Natural killer cell (primary cell): ENCODE measurements around the gene RRP1. TPM values are rescaled to one million over a fixed set of nuclear protein-coding genes. Genes with fewer than 3 reads are reported as not detected.

Experiments
- ATAC-seq, 3 donors: fragments of 150-1000 bp in 2 of 3; fragments of 200-7000 bp in 1 of 3; cut with Tn5 transposase; 1 replicate in 1 of 3; 2 replicates in 2 of 3; pipeline ENCODE4 v1.10.0; 2021; ENCODE audit warnings: mild to moderate bottlenecking in 2 of 3, moderate library complexity in 2 of 3
- DNase-seq, 2 donors: peaks; one replicate each; pipeline versions ENCODE4 v3.0.0 to v3.0.0-alpha.2; 2013 to 2021; ENCODE audit warnings: mixed read lengths in 1 of 2
- H3K27ac ChIP-seq: one replicate; pipeline ENCODE4 v1.5.1; 2013; ENCODE audit warnings: mild to moderate bottlenecking, low read length
- H3K27me3 ChIP-seq: one replicate; pipeline ENCODE4 v1.6.1; 2013; ENCODE audit warnings: low read length; ENCODE audit not compliant: control insufficient read depth, insufficient read depth
- H3K36me3 ChIP-seq: one replicate; pipeline ENCODE4 v1.6.1; 2013; ENCODE audit warnings: low read length; ENCODE audit not compliant: control insufficient read depth, insufficient read depth
- H3K4me1 ChIP-seq: one replicate; pipeline ENCODE4 v1.6.1; 2013; ENCODE audit warnings: low read length; ENCODE audit not compliant: control insufficient read depth, insufficient read depth
- H3K4me3 ChIP-seq: one replicate; pipeline ENCODE4 v1.5.1; 2013; ENCODE audit warnings: low read length
- H3K9me3 ChIP-seq: one replicate; pipeline ENCODE4 v1.6.1; 2013; ENCODE audit warnings: low read length; ENCODE audit not compliant: control insufficient read depth, insufficient read depth
- H3K27ac Mint-ChIP-seq, 2 donors: one replicate each; pipeline ENCODE4 v1.8.0; 2022; ENCODE audit warnings: mild to moderate bottlenecking in 2 of 2, mixed read lengths in 2 of 2, moderate library complexity in 1 of 2
- H3K27me3 Mint-ChIP-seq, 2 donors: one replicate each; pipeline ENCODE4 v1.8.0; 2022; ENCODE audit warnings: low read depth in 2 of 2, mixed read lengths in 2 of 2
- H3K36me3 Mint-ChIP-seq: one replicate; pipeline ENCODE4 v1.8.0; 2022; ENCODE audit warnings: mixed read lengths
- H3K4me1 Mint-ChIP-seq, 2 donors: one replicate each; pipeline ENCODE4 v1.8.0; 2022; ENCODE audit warnings: mixed read lengths in 2 of 2
- H3K4me3 Mint-ChIP-seq: one replicate; pipeline ENCODE4 v1.8.0; 2022; ENCODE audit warnings: mild to moderate bottlenecking, moderate library complexity, mixed read lengths
- H3K9me3 Mint-ChIP-seq, 2 donors: one replicate each; pipeline ENCODE4 v1.8.0; 2022; ENCODE audit warnings: mixed read lengths in 2 of 2
- CTCF ChIP-seq: fragments of 200-600 bp; IDR thresholded peaks from one replicate; pipeline ENCODE4 v1.8.0; 2022; ENCODE audit warnings: antibody characterized with exemption
- WGBS: methylation state at CpG from one replicate; pipeline ENCODE4 v1.1.7; 2013; ENCODE audit warnings: missing lambda C conversion rate; ENCODE audit not compliant: insufficient coverage; 5-methylcytosine and 5-hydroxymethylcytosine counted together
- intact Hi-C: fragments of 100-400 bp; cut with micrococcal nuclease; formaldehyde crosslinking; loops from one replicate; pipeline ENCODE4 v1.14.2; 2022
- total RNA-seq, 4 donors: library from RNA; stranded (reverse); fragments of 120-200 nt in 1 of 4; gene quantifications; one replicate each; pipeline versions ENCODE4 v1.2.3 to v1.2.4, GENCODE V29; 2013 to 2022

The RRP1 gene
- total RNA-seq, 3 donors from 2014 or later (not counting 1 experiment from before 2014, with no cell fraction given), result 15.7 to 24.6 (median 23.7) TPM

DNA sequence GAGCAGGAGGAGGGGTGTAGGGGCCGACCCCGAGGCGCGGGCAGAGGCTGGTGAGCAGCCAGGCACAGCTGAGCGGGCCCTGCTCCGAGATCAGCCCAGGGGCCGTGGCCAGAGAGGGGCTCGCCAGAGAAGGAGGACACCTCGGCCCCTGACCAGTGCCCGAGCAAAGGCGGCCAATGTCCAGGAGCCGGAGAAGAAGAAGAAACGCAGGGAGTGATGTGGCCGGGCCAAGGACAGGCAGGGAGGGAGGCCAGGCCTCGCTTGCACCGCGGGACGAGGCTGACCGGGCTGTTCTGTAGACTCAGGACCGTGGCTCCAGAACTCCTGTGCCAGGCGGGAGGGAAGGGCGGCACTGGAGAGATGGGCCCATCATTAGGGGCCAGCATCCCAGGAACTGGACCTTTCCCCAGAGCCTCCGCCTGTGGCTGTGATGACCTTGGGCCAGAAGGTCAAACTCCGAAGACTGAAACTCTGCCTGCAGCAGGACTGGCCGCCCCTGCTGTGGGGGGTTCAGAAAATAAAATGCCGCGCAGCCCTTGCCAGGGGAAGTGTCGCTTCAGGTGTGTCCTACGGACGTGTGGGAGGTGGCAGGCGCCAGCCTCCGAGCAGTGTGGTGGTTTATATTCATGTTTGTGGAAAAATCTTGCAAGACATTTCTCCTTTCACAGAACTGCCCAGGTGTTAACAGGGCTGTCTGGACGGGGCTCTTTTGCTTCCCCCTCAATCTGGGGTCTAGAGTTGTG lies 14.4 kb downstream of the RRP1 start:
- H3K4me3 Mint-ChIP-seq, result no peak overlapping the region
- Histone ChIP-seq H3K27ac (no peak overlapping the region), H3K4me1 (peaks cover 28% of the 10 kb centered on the region), H3K4me3 (no peak overlapping the region), H3K9me3 (no peaks in the 10 kb centered on the region), H3K27me3 (no peaks in the 10 kb centered on the region), H3K36me3 (peaks cover 43% of the 10 kb centered on the region)
- no peak overlapping the region for H3K27ac Mint-ChIP-seq
- no peak for ATAC-seq
- no peaks in the 10 kb centered on the region for H3K27me3 Mint-ChIP-seq
- TF ChIP-seq CTCF, result no peak
- no peaks in the 10 kb centered on the region for H3K36me3 Mint-ChIP-seq
- 92% methylated on average over 33 of the region's 33 CpGs for WGBS
- intact Hi-C loops, result no loop called here
- no peaks in the 10 kb centered on the region for H3K4me1 Mint-ChIP-seq
- DNase-seq, result no peak
- H3K9me3 Mint-ChIP-seq, result no peaks in the 10 kb centered on the region

GRCh38 chr21:43805275-43805800 lies 16.0 kb downstream of the RRP1 start:
- 52% methylated on average over 14 of the region's 14 CpGs for WGBS
- no peak overlapping the region for H3K4me3 ChIP-seq
- H3K27me3 ChIP-seq, result no peaks in the 10 kb centered on the region
- H3K4me1 ChIP-seq, result peaks cover 28% of the 10 kb centered on the region
- peak in 1 of 3 donors; percentile 56 for ATAC-seq
- H3K9me3 Mint-ChIP-seq, result no peaks in the 10 kb centered on the region
- TF ChIP-seq CTCF, result no peak
- no peaks in the 10 kb centered on the region for H3K4me1 Mint-ChIP-seq
- H3K27ac ChIP-seq, result peak overlapping the region; percentile 47
- no peaks in the 10 kb centered on the region for H3K9me3 ChIP-seq
- DNase-seq, result no peak
- intact Hi-C loops, result no loop called here
- H3K27me3 Mint-ChIP-seq, result no peaks in the 10 kb centered on the region
- no peak overlapping the region for H3K4me3 Mint-ChIP-seq
- no peak overlapping the region for H3K27ac Mint-ChIP-seq
- H3K36me3 ChIP-seq, result peaks cover 34% of the 10 kb centered on the region
- no peaks in the 10 kb centered on the region for H3K36me3 Mint-ChIP-seq

- no peaks in the 10 kb centered on the region for H3K36me3 Mint-ChIP-seq
- no peak for TF ChIP-seq CTCF
- peaks cover 0 to 8% of the 10 kb centered on the region in 2 donors for H3K4me1 Mint-ChIP-seq
- no peak for ATAC-seq
- no peak overlapping the region for H3K4me3 Mint-ChIP-seq
- H3K4me3 ChIP-seq, result no peak overlapping the region
- no peaks in the 10 kb centered on the region for H3K27me3 ChIP-seq
- intact Hi-C loops, result no loop called here
- H3K4me1 ChIP-seq, result peaks cover 36% of the 10 kb centered on the region
- H3K36me3 ChIP-seq, result peaks cover 27% of the 10 kb centered on the region
- WGBS, result 90% methylated on average over 21 of the region's 21 CpGs
- no peak overlapping the region for H3K27ac Mint-ChIP-seq
- H3K27ac ChIP-seq, result peak overlapping the region; percentile 40
- DNase-seq, result no peak
- no peaks in the 10 kb centered on the region for H3K9me3 ChIP-seq
- no peaks in the 10 kb centered on the region for H3K9me3 Mint-ChIP-seq
- no peaks in the 10 kb centered on the region for H3K27me3 Mint-ChIP-seq
Observed at GRCh38 chr21:43806017-43806710, 16.8 kb downstream of the RRP1 start.
